Keratinocyte (primary cell): ENCODE data around the gene SKIL.

Source experiments
- CTCF ChIP-seq, 3 experiments: IDR thresholded peaks in 1 of 3; conservative IDR thresholded peaks in 1 of 3; optimal IDR thresholded peaks in 1 of 3; 2 replicates in 2 of 3; 3 replicates in 1 of 3; pipeline versions ENCODE3 to v1.5.1; 2011; ENCODE audit warnings: low read length in 3 of 3, mild to moderate bottlenecking in 3 of 3, moderate library complexity in 2 of 3, control low read depth in 1 of 3, inconsistent platforms in 1 of 3; ENCODE audit not compliant: insufficient read depth in 2 of 3; ENCODE audit errors: extremely low read depth in 1 of 3
- EZH2 ChIP-seq: IDR thresholded peaks from one replicate; pipeline ENCODE4 v1.6.1; 2012; ENCODE audit warnings: inconsistent platforms, mild to moderate bottlenecking, low read length, moderate library complexity

- TF ChIP-seq CTCF (optimal IDR thresholded peaks at IDR 0.05 in 1 of 3, IDR thresholded peaks at IDR 0.05 in 1 of 3, conservative IDR thresholded peaks at IDR 0.05 in 1 of 3; ENCODE audit: extremely low read depth in 1 of 3, insufficient read depth in 2 of 3, low read length in 3 of 3) (no peak), EZH2 (no peak)
These were observed 79.7 kb downstream of the SKIL start for GRCh38 chr3:170437176-170437575.
